ENCODE data around the gene IGSF23.

The IGSF23 gene, protein sequence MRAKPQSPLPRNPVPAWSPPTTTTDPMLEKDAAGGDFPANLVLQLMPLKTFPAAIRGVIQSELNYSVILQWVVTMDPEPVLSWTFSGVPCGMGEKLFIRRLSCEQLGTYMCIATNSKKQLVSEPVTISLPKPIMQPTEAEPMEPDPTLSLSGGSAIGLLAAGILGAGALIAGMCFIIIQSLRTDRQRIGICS

GRCh38 chr19:44613295-44614178 lies at the start of gene IGSF23:
IGSF23 (plus strand) TSS chr19:44613563; CDS start chr19:44613646, 83 bp downstream.
- Histone ChIP-seq H3K4me3 (ENCODE audit: low read length) (no peak within 1 kb of the TSS), H2AFZ (ENCODE audit: low read depth, low read length) (no peak within 1 kb of the TSS), H3K9me3 (ENCODE audit: low read length) (no peaks in the 10 kb centered on the region), H3K4me1 (ENCODE audit: insufficient read depth, low read length) (no peaks in the 10 kb centered on the region), H3K27me3 (ENCODE audit: insufficient read depth, low read length) (no peaks in the 10 kb centered on the region), H3K36me3 (ENCODE audit: insufficient read depth, low read length) (no peaks in the 10 kb centered on the region)

DNA sequence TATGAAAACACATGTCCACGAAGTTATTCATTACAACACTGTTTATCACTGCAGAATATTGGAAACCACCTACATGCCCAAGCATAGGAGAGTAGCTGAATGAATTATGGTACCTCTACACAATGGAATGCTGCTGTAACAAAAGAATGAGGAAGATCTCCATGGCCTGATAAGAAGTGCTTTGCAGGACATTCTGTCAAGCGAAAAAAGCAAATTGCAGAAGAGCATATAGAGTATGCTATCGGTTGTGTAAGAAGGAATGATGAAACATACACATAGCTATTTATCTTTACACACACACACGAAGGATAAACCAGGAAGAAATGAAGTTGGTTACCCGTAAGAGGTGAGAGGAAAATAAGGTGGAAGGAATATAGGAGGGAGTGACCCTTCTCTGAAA lies 46.4 kb upstream of the IGSF23 start:
- no peaks in the 10 kb centered on the region for H3K4me1 ChIP-seq (ENCODE audit: insufficient read depth, low read length)
- H3K4me3 ChIP-seq (ENCODE audit: low read length) = no peak overlapping the region
- H3K36me3 ChIP-seq (ENCODE audit: insufficient read depth, low read length) = no peaks in the 10 kb centered on the region
- H3K9me3 ChIP-seq (ENCODE audit: low read length) = no peaks in the 10 kb centered on the region
- H3K27me3 ChIP-seq (ENCODE audit: insufficient read depth, low read length) = peaks cover 2% of the 10 kb centered on the region
- H2AFZ ChIP-seq (ENCODE audit: low read depth, low read length) = no peak overlapping the region

DNA sequence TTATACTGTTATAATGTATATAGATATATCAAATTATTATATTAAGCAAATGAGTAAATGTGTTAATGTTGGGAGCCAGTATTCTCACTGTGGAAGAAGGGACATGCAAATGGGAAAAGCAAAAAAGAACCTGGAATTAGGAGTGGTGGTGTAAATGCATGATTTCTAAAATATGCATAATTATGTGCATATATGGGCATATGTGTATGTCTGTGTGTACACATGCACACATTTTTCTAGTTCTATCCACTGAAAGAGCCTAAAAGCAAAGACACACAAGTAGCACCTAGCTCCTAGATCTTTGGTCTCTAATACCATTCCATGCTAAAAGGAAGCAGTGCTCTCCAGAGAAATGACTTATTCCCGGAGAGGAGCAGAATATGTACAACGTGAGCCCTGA lies 45.6 kb upstream of the IGSF23 start:
- no peaks in the 10 kb centered on the region for H3K9me3 ChIP-seq (ENCODE audit: low read length)
- H3K4me3 ChIP-seq (ENCODE audit: low read length) = no peak overlapping the region
- H3K4me1 ChIP-seq (ENCODE audit: insufficient read depth, low read length) = no peaks in the 10 kb centered on the region
- no peak overlapping the region for H2AFZ ChIP-seq (ENCODE audit: low read depth, low read length)
- peaks cover 2% of the 10 kb centered on the region for H3K27me3 ChIP-seq (ENCODE audit: insufficient read depth, low read length)
- no peaks in the 10 kb centered on the region for H3K36me3 ChIP-seq (ENCODE audit: insufficient read depth, low read length)

DNA sequence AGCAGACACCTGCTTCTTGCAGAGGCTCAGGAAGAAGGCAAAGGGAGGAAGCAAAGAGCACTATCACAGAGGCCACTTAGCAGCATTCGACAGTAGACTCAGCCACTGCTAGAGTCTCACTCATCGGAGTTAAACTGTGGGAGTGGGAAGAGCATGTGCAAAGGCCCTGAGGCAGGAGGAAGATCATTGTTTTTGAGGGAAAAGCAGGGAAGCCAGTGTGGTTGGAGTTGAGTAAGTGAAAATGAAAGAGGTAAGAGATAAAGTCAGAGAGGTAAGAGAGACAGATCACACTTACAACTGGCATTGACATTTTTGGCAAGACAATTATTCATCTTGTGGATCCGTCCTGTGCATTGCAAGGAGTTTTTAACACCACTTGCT lies 42.8 kb upstream of the IGSF23 start:
- H3K4me3 ChIP-seq (ENCODE audit: low read length) = no peak overlapping the region
- H3K4me1 ChIP-seq (ENCODE audit: insufficient read depth, low read length) = no peaks in the 10 kb centered on the region
- H3K36me3 ChIP-seq (ENCODE audit: insufficient read depth, low read length) = no peaks in the 10 kb centered on the region
- peaks cover 2% of the 10 kb centered on the region for H3K27me3 ChIP-seq (ENCODE audit: insufficient read depth, low read length)
- H3K9me3 ChIP-seq (ENCODE audit: low read length) = no peaks in the 10 kb centered on the region
- H2AFZ ChIP-seq (ENCODE audit: low read depth, low read length) = no peak overlapping the region

DNA sequence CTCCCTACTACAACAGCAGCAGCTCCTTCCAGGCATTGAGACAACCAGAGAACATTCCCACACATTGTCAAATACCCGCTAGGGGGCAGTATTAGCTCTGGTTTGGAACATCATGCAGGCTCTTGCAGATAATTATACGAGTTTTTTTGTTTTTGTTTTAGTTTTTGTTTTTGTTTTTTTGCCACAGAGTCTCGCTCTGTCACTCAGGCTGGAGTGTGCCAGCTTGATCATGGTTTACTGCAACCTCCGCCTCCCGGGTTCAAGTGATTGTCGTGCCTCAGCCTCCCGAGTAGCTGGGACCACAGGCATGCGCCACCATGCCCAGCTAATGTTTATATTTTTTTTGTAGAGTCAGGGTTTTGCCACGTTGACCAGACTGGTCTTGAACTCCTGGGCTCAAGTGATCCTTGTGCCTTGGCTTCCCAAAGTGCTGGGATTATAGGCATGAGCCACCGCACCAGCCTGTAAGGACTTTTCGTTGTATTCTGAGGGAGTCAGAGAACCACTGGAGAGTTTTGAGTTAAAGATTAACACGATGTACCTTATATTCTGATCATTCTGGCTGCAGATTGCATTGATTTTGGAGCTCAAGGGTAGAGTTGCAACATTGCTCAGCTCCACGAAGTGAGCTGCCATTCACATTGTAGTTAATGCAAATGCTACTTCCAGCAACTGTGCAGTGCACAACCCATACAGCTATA lies 42.2 kb upstream of the IGSF23 start:
- no peak overlapping the region for H2AFZ ChIP-seq (ENCODE audit: low read depth, low read length)
- peaks cover 2% of the 10 kb centered on the region for H3K27me3 ChIP-seq (ENCODE audit: insufficient read depth, low read length)
- H3K4me1 ChIP-seq (ENCODE audit: insufficient read depth, low read length) = no peaks in the 10 kb centered on the region
- no peak overlapping the region for H3K4me3 ChIP-seq (ENCODE audit: low read length)
- no peaks in the 10 kb centered on the region for H3K36me3 ChIP-seq (ENCODE audit: insufficient read depth, low read length)
- H3K9me3 ChIP-seq (ENCODE audit: low read length) = no peaks in the 10 kb centered on the region

DNA sequence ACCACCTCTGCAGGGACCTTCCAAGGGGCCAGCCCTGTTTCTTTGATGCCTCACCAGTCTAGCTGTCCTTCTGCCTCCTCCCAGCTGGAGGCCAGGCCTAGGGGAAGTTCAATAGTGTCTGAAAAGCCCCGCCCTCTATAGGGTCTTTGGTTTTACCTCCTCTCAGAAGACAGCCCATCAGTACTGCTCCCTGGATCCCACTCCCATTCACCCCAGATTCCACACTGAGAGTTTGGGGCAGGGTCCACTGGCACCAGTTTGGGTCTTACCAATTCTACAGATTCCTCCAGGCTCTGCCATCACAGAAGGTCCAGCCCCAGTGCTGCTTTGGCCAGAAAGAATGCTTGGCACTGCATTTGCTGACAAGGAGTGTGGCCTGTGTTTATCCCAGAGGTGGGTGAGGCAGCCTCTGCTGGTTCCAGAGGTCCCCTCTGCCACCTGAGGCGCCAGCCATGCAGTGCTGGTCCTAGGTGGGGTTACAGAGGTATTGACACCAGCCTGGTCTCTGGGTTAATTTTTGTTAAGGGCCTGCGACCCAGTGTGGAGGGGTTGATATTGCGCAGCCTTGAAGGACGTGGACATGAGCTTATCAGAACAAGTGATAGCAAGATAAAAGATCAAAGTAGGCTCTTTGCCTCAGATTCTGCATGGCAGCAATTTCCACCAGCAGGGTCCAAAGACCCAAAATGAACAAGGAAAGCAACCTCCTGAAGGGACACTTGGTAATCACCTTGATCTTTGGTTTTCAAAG lies 41.4 kb upstream of the IGSF23 start:
- Histone ChIP-seq H2AFZ (ENCODE audit: low read depth, low read length) (no peak overlapping the region), H3K9me3 (ENCODE audit: low read length) (no peaks in the 10 kb centered on the region), H3K36me3 (ENCODE audit: insufficient read depth, low read length) (no peaks in the 10 kb centered on the region), H3K4me3 (ENCODE audit: low read length) (no peak overlapping the region), H3K27me3 (ENCODE audit: insufficient read depth, low read length) (peaks cover 2% of the 10 kb centered on the region), H3K4me1 (ENCODE audit: insufficient read depth, low read length) (no peaks in the 10 kb centered on the region)

- Histone ChIP-seq H2AFZ (ENCODE audit: low read depth, low read length) (no peak overlapping the region), H3K9me3 (ENCODE audit: low read length) (no peaks in the 10 kb centered on the region), H3K27me3 (ENCODE audit: insufficient read depth, low read length) (peaks cover 2% of the 10 kb centered on the region), H3K36me3 (ENCODE audit: insufficient read depth, low read length) (no peaks in the 10 kb centered on the region), H3K4me3 (ENCODE audit: low read length) (no peak overlapping the region), H3K4me1 (ENCODE audit: insufficient read depth, low read length) (no peaks in the 10 kb centered on the region)
These were observed 40.8 kb upstream of the IGSF23 start for GRCh38 chr19:44572581-44572900.

GRCh38 chr19:44573183-44573582 lies 40.2 kb upstream of the IGSF23 start:
- Histone ChIP-seq H3K9me3 (ENCODE audit: low read length) (no peaks in the 10 kb centered on the region), H2AFZ (ENCODE audit: low read depth, low read length) (no peak overlapping the region), H3K27me3 (ENCODE audit: insufficient read depth, low read length) (no peaks in the 10 kb centered on the region), H3K36me3 (ENCODE audit: insufficient read depth, low read length) (no peaks in the 10 kb centered on the region), H3K4me3 (ENCODE audit: low read length) (no peak overlapping the region), H3K4me1 (ENCODE audit: insufficient read depth, low read length) (no peaks in the 10 kb centered on the region)

DNA sequence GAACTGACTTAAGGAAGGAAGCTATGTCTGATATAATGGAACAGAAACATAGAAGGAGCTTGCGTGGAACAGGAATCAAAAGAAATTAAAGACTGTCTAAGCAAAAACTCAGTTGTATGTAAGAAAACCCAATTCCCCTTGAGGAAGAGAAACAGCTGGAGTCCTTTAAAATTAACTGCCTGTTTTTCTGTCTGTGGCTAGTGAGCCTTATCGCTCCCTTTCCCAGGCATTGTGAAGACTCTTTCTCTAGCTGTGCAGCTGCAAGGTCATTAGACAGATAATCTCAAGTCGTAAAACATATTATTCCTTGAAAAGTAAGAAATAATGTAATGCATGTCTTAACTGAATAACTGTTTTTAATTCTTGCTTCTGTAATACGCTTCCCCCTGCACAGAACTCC lies 39.7 kb upstream of the IGSF23 start:
- no peak overlapping the region for H3K4me3 ChIP-seq (ENCODE audit: low read length)
- H2AFZ ChIP-seq (ENCODE audit: low read depth, low read length) = no peak overlapping the region
- no peaks in the 10 kb centered on the region for H3K9me3 ChIP-seq (ENCODE audit: low read length)
- no peaks in the 10 kb centered on the region for H3K4me1 ChIP-seq (ENCODE audit: insufficient read depth, low read length)
- no peaks in the 10 kb centered on the region for H3K27me3 ChIP-seq (ENCODE audit: insufficient read depth, low read length)
- H3K36me3 ChIP-seq (ENCODE audit: insufficient read depth, low read length) = no peaks in the 10 kb centered on the region

DNA sequence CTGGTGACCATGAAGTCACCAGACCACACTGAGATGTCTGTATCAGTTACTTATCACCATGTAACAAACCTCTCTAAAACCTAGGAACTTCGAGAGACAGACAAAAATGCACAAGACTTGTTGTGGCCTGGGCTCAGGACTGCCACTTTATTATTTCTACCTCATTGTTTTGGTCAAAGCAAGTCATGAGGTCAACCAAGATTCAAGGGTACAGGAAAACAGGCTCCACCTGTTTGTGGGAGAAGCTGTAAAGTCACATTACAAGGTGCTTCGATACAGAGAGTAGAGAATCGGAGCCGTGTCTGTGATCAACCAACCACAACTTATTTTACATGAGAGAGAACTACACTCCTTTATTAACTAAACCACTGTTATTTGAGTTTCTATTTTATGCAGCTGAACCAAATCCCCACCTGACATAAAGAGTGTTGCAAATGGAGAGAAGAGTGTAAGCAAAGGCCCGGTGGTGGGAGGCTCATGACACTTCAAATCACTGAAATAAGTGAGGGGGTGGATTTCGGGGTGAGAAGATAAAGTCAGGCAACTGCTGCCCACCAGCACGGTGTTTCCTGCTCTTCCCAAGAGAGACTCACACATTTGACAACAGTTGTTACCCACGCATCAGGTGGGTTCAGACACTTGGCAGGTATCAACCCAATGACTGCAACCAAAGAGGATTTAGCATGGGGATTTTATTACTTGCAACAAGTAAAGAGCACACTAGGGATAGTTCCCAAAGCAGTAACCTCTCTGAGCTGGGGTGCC lies 39.0 kb upstream of the IGSF23 start:
- no peaks in the 10 kb centered on the region for H3K27me3 ChIP-seq (ENCODE audit: insufficient read depth, low read length)
- H2AFZ ChIP-seq (ENCODE audit: low read depth, low read length) = no peak overlapping the region
- no peaks in the 10 kb centered on the region for H3K4me1 ChIP-seq (ENCODE audit: insufficient read depth, low read length)
- no peaks in the 10 kb centered on the region for H3K9me3 ChIP-seq (ENCODE audit: low read length)
- no peak overlapping the region for H3K4me3 ChIP-seq (ENCODE audit: low read length)
- H3K36me3 ChIP-seq (ENCODE audit: insufficient read depth, low read length) = no peaks in the 10 kb centered on the region

GRCh38 chr19:44575116-44575700 lies 38.2 kb upstream of the IGSF23 start:
- H3K36me3 ChIP-seq (ENCODE audit: insufficient read depth, low read length) = no peaks in the 10 kb centered on the region
- H3K9me3 ChIP-seq (ENCODE audit: low read length) = peaks cover 2% of the 10 kb centered on the region
- H3K27me3 ChIP-seq (ENCODE audit: insufficient read depth, low read length) = no peaks in the 10 kb centered on the region
- H3K4me3 ChIP-seq (ENCODE audit: low read length) = no peak overlapping the region
- no peaks in the 10 kb centered on the region for H3K4me1 ChIP-seq (ENCODE audit: insufficient read depth, low read length)
- H2AFZ ChIP-seq (ENCODE audit: low read depth, low read length) = no peak overlapping the region

- Histone ChIP-seq H2AFZ (ENCODE audit: low read depth, low read length) (no peak overlapping the region), H3K4me1 (ENCODE audit: insufficient read depth, low read length) (no peaks in the 10 kb centered on the region), H3K4me3 (ENCODE audit: low read length) (no peak overlapping the region)
These were observed 36.4 kb upstream of the IGSF23 start for GRCh38 chr19:44576843-44577565.

More at GRCh38 chr19:44576843-44577565, 36.4 kb upstream of the IGSF23 start:
- Histone ChIP-seq H3K9me3 (ENCODE audit: low read length) (peaks cover 2% of the 10 kb centered on the region), H3K36me3 (ENCODE audit: insufficient read depth, low read length) (no peaks in the 10 kb centered on the region), H3K27me3 (ENCODE audit: insufficient read depth, low read length) (no peaks in the 10 kb centered on the region)
